CD4-positive, alpha-beta T cell treated with Interleukin-4 for 4 hours (primary cell): ENCODE measurements around the gene CDK16.

Source experiments
- DNase-seq: peaks from one replicate; pipeline ENCODE4 v3.0.0-alpha.2; 2020

The CDK16 gene

DNA sequence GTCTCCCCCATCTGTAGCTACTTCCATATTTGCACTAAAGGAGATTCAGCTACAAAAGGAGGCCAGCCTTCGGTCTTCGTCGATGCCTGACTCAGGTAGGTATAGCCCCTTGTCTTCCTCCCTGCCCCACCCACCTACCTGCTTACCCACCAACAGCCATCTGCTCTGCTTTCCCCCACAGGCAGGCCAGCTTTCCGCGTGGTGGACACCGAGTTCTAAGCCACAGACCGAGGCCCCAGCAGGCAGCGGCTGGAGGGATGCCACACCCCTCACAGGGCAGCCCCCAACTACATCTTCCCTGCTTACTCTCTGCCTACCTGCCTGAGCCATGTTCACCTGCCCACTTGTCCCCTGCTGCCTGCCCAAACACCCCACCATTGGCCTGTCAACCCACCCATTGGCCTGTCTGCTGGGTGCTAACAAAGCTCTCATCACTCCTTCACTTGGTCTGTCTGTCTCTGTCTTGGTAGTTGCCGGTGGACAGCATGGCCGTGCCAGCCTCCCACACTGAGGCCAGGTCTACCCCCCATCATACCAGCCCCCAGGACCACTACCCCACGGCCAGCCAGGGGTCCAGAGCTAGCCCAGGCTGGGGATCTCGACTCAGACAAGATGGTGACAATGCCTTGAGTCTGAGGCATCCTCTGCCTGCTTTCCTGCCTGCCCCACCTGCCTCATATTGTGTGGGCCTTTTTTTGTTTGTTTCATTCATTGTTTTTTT, 10.2 kb downstream of the CDK16 start:
- no peak for DNase-seq

DNA sequence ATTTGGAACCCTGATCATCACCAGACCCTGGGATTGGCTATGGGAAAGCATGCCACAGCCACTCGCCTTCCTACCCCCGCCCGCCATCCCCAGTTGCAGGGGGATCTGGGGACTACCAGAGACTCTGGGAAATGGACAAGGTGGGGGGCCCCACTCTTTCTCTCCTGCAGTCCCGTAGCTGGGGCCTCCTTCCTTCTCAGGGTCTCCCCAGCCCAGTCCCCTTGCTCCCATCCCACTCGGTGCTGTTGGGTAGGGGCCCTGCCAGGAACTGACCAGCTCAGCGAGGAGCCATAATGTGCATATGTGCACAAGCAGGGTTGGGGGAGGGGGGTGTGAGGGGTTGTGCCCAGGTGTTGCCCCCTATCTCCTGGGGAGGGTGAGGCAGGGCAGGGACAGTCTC, 10.9 kb downstream of the CDK16 start:
- no peak for DNase-seq

DNA sequence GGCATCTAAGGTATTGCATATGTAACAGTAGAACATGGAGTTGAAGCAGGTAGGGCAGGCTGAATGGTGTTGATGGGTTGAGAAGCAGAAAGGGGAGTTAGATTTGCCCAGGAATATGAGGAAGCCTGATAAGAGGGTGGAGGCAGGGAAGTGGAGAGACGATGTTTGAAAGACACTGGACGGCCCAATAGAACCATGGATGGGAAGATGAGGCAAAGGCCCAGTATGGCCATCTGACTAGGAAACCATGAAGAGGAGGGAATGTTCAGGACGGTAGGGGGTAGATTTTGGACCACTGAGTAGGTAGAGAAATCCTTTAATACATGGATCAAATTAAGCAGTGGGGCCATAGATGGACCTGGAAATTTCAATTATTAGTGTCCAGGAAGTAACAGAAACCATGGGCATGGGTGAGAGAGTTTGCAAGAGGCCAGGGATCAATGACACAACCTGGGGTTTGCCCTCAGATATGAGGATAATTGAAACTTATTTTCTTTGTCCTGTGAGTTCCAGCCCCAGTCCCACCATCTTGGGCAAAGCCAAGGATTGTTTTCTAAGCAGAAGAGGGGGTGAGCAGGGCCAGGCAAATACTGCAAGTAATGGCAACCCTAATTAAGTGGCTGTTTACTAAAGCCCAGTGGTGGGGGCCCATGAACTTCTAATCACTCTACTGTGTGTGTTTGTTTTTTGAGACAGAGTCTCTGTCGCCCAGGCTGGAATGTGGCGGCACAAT, 11.8 kb downstream of the CDK16 start:
- no peak for DNase-seq

DNA sequence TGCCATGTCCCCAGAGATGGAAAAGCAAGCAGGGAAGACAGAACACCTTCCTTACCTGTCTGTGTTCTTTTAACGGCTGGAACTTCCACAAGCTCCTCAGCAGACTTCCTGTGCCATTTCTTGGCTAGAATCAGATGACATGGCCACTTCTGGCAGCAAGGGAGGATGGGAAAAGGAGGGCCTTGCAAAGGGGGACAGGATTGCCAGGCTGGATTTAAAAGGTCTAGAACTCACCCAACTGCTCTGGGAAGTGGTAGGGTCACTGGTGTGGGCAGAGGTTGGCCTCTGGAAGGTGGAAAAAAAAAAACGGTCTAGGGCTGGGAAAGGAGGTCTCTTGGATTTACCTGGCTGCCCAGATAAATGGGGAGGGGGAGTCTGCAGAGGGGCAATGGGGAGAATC, 12.7 kb downstream of the CDK16 start:
- DNase-seq, result no peak

DNA sequence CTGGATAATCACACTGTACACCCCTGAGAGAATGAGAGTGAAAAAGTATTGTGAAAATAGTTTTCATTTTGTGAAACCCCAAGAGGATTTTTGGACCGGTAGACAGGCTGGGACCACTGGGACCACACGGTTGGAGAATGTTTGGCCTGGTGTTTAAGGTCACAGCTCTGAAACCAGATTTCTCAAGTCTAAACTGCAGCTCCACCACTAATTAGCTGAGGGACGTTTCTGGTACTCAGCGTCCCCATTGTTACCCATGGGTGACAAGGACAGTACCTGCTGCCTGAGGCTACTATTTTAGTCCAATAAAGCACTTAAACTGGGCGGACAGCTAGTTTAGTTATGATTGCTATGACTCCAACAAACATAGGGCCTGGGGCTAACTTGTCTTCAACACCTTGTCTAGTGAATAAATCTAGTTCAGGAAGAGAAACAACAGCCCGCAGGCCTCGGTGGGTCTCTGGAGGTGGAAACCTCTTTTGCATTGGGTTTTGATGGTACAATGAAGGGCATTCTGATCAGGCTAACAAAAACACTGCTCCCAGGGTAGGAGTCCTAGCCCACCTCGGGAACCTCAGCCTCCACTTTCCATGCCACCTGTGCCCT, 13.8 kb downstream of the CDK16 start:
- DNase-seq, result no peak

DNA sequence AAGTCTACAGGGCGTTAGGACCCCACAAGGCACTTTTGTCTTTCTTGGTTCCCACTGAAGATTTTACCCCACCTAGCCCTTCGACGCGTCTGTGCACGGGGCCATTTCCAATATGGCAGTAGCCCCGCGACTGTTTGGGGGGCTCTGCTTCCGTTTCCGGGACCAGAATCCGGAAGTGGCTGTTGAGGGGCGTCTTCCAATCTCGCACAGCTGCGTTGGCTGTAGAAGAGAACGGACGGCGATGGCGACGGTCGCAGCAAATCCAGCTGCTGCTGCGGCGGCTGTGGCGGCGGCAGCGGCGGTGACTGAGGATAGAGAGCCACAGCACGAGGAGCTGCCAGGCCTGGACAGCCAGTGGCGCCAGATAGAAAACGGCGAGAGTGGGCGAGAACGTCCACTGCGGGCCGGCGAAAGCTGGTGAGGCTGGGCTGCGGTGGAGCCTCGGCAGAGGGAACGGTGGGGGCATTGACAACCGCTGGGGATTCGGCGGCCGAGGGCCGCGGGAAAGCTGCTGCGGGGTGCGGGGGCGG, 14.4 kb downstream of the CDK16 start, which contains the start of gene USP11:
TSS of gene USP11 (plus strand) at position 207 of the 530 bp plus-strand sequence. CDS start at position 242, 35 bp downstream.
- DNase-seq, result peak; percentile 53

DNA sequence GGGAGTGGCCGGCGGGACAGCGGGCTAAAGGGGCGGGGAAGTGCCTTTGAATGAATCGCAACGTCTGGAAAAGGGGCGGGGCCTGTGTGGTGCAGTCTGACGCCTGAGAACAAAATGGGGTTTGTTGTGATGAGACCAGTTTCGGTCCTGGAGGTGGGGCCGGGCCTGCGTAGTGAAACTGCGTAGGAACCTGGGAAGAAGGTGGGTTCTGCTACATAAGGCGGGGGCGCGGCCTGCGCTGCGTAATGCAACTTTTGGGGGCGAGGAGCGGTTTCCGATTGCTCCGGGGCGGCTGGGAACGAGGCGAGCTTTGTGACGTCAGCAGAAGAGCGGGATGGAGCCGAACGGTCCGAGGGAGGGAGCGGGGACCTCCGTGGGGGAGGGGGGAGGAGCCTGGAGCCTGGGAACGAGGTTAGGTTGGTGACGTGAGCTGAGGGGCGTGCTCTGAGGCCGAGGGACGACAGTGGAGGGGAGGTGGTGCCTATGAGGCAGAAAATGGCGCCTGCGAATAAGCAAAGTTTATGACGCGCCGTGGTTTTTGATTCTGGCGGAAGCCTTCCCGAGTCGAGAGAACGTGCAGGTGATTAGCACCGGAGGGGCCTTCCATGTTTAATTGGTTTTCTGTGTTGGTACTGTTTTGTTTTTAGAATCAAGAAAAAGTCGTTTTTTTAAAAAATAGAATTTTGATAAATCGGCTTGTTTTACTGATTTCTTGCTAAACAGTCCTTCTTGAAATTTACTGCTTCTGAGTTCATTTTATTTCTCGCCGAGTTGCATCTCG, 15.0 kb downstream of the CDK16 start:
- peak; percentile 98 for DNase-seq

DNA sequence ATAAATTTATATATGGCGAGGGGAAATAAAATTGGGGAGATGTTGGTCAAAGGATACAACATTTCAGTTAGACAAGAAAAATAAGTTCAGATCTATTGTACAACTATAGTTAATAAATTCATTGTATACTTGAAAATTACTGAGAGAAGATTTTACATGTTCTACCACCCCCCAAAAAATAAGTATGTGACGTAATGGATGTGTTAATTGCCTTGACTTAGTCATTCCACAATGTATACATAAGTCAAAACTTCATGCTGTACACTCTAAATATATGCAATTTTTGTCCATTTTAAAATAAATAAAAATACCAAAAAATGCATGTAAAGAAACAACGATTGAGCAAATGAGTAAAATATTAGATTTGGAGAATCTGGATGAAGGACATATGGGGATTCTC, 16.1 kb downstream of the CDK16 start:
- no peak for DNase-seq

DNA sequence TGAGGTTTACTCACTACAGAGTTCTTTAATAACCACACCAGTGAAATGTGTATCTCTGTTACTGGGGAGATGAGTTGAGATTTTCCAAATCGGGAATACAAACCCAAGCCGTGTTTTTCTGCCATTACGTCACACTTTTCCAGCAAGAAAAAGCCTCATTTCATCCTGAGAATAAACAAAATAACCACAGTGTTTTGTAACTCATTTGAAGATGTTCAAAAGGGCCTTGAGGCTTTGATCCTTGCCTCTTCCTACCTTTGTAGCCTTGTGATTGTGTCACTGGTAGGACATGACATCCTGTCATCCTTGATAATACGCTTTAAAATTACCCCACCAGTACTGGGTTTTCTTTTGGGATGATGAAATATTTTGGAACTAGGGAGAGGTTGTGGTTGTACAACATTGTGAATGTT, 17.2 kb downstream of the CDK16 start:
- no peak for DNase-seq

DNA sequence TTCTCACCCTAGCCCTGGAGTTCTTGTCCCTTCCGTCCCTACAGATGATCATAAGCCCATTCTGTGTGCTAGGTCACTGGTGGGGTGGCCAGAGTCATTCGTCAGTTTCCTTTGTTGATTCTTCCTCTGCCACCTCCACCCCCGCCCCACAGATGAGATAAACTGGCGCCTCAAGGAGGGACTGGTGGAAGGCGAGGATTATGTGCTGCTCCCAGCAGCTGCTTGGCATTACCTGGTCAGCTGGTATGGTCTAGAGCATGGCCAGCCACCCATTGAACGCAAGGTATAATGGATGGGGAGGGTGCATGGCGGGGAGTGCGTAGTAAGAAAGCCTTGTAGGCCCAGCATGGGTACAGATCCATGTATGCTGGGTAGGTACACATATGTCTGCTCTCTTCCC, 20.7 kb downstream of the CDK16 start:
- no peak for DNase-seq

DNA sequence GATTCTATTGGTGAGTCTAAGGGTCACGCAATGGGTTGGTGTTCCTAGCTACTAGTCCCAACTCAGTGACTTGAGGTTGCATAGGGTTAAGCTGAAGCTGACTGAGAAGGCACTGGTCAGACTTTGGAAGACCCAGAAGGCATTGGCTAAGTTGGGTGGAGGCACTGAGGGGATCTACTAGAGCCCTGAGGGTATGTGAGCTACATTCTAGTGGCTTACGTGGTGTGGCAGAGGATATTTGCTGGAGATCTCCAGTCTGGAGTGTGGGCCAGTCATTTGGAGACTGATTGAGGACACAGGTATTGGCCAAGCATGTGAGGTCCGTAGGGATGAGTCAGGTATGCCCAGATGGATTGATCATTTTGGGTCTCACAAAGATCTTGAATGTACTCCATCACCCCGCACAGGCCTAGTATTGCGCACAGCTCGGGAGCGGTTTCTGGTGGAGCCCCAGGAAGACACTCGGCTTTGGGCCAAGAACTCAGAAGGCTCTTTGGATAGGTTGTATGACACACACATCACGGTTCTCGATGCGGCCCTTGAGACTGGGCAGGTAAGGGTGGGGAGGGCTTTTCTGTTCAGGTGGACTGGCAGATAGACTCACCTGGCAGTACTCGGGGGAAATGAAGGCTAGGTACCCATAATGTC, 21.5 kb downstream of the CDK16 start:
- no peak for DNase-seq

DNA sequence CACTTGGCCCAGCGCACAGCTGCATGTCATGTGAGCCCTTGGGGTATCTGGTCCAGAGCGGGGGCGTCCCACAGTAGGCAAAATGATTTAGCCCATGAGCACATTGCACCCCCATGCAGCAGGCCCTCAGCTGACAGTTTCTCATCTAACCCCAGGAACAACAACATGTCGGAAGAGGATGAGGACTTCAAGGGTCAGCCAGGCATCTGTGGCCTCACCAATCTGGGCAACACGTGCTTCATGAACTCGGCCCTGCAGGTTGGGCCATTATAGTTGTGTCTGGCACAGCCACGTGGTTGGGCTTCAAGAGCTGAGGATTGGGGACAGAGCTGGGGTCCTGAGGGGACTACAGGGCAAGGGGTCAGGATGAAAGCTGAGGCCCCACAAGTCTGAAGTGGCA, 22.1 kb downstream of the CDK16 start:
- DNase-seq, result no peak

DNA sequence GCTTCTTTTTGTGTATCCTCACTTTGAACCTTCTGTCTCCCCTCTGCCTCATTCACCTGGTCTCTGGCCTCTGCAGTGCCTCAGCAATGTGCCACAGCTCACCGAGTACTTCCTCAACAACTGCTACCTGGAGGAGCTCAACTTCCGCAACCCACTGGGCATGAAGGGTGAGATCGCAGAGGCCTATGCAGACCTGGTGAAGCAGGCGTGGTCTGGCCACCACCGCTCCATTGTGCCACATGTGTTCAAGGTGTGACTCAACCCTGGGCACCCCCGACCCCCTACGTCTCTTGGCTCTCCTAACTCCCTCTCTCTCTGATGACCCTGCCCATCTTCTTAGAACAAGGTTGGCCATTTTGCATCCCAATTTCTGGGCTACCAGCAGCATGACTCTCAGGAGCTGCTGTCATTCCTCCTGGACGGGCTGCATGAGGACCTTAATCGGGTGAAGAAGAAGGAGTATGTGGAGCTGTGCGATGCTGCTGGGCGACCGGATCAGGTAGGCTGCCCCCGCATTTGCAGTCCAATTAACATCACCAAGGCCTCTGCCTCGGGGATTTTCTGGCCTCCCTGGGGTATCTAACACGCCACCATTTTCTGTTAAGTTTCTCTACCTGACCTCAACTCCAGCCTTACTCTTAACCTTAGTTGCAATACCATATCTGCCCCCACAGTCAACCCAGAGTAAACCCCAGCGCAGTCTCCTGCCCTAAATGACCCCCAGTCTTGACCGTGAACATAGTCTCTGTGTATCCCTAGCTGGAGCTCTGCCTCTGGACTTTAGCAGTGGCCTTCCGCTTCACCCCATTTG, 22.9 kb downstream of the CDK16 start:
- DNase-seq, result no peak

DNA sequence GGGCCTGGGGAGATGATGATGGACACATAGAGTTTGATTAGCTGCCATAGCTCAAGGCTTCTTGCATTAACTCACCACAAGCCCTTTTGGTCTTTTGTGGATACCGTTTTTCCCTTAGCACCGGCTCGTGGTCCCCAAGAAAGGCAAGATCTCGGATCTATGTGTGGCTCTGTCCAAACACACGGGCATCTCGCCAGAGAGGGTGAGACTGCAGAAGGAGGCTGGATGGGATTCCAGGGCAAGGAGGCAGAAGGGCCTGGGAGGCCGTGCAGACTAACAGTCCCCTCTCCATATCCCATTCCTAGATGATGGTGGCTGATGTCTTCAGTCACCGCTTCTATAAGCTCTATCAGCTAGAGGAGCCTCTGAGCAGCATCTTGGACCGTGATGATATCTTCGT, 23.8 kb downstream of the CDK16 start:
- no peak for DNase-seq

DNA sequence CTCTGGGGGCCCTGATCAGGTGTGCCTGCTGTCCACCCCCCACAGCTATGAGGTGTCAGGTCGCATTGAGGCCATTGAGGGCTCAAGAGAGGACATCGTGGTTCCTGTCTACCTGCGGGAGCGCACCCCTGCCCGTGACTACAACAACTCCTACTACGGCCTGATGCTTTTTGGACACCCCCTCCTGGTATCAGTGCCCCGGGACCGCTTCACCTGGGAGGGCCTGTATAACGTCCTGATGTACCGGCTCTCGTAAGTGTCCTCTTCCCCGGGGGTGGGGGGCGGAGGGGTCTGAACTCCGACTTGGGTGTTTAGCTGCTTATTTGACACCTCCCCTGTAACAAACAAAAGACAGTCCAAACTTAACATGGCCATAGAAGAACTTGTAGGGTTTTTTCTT, 24.9 kb downstream of the CDK16 start:
- no peak for DNase-seq

DNA sequence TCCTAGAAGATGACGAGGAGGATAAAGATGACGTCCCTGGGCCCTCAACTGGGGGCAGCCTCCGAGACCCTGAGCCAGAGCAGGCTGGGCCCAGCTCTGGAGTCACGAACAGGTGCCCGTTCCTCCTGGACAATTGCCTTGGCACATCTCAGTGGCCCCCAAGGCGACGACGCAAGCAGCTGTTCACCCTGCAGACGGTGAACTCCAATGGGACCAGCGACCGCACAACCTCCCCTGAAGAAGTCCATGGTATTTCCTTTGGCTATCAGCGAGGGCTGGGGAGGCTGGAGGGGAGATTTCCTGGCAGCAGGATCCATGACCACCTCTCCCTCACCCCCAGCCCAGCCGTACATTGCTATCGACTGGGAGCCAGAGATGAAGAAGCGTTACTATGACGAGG, 26.2 kb downstream of the CDK16 start:
- DNase-seq, result no peak

DNA sequence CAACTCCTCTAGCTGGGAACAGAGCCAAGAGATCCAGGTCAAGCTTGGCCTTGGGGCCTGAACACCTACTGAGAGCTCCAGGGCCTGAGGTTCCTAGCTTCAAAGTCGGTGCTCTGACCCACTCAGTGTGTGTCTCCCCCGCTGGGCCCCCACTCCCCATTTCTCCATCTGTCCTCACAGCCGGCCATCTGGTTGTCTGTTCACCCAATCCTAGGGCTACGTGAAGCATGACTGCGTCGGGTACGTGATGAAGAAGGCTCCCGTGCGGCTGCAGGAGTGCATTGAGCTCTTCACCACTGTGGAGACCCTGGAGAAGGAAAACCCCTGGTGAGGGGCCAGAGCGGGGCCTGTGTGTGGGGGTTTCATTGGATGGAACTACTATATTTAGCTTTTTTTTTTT, 26.7 kb downstream of the CDK16 start:
- no peak for DNase-seq

DNA sequence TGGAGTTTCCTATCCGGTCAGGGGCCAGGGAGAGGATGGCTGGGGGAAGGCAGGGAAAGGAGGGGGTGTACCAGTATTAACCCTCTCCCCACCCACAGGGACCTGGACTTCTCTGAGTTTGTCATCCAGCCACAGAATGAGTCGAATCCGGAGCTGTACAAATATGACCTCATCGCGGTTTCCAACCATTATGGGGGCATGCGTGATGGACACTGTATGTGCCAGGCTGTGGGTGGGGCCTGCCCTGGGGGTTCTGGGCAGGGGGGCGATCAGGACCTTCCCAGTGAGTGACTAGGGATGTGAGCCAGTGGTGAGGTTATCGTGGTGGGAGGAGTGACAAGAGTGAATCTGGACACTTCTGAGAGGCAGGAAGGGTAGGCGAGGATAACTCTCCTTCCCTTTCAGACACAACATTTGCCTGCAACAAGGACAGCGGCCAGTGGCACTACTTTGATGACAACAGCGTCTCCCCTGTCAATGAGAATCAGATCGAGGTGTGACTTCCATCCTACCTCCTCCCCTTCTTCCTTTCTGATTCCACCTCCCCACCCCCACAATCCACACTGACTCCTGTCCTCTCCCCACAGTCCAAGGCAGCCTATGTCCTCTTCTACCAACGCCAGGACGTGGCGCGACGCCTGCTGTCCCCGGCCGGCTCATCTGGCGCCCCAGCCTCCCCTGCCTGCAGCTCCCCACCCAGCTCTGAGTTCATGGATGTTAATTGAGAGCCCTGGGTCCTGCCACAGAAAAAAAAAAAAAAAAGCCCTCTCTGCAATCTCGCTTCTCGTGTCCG, 28.9 kb downstream of the CDK16 start:
- DNase-seq, result no peak

DNA sequence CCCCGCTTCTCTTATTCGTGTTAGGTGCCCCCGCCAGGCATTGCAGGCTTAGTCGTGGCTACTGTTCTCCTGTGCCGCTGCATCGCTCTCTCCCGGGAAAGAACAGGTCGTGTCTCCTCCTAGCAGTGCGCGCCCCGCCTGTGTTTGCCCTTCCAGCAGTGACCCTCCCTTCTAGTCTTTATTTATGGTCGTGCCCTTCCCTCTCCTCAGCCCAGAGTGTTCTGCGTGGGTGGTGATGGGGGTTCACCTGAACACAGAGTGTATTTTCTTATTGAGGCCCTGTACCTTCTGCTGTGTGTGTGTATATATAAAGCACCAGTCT, 29.5 kb downstream of the CDK16 start:
- no peak for DNase-seq

DNA sequence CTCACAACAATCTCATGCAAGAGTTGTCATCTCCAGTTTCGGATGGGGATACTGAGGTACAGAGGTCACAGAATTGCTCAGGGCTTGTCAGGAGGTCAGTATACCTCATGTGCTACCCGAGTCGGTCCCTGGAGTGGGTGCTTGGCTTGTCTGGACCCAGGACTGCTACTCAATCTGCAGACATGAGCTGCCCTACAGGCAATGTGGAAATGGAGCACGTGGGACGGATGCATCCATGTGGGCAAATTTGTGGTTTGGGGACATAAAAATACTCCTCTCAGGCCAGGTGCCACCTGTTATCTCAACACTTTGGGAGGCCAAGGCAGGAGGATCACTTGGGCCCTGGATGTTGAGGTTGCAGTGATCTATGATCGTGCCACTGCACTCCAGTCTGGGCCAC, 30.1 kb downstream of the CDK16 start:
- DNase-seq, result no peak

DNA sequence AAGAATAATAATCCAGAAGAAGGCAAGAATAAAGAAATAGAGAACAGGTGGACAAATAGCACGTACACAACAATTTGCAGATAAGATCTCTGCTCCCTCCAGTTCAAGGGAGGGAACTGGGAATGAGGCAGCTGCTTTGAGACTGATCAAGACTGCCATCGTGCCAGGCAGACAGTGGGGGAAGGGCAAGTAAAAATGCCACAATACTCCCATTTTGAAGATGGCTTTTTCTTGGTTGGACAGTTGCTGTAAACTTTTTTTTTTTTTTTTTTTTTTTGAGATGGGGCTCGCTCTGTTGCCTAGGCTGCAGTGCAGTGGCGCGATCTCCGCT, 31.5 kb downstream of the CDK16 start:
- no peak for DNase-seq
